Endometrial microvascular endothelial cells (primary cell): Measurements from ENCODE around the gene C2orf69. TPM values are rescaled to one million over a fixed set of nuclear protein-coding genes. Genes with fewer than 3 reads are reported as not detected.
"Not testable (repeated sequence)": the region's sequence is repeated elsewhere in the genome, so short reads cannot be mapped to it uniquely, and the experiment has no call there.

Experiments used
- in situ Hi-C: cut with HindIII; loops from 2 replicates; pipeline ENCODE4 v1.10.0; 2017; ENCODE audit warnings: low sequenced_read_pairs, low pct_unique_long_range_greater_than_20kb; ENCODE audit errors: inconsistent ontology term
- total RNA-seq: library from RNA; depleted of rRNA; stranded (reverse); fragments of >200 nt; gene quantifications from one replicate; pipeline ENCODE4 v1.2.3, GENCODE V29; 2015; ENCODE audit errors: inconsistent ontology term

The C2orf69 gene
- total RNA-seq, 1 donor from 2014 or later, result 16.6 TPM

DNA sequence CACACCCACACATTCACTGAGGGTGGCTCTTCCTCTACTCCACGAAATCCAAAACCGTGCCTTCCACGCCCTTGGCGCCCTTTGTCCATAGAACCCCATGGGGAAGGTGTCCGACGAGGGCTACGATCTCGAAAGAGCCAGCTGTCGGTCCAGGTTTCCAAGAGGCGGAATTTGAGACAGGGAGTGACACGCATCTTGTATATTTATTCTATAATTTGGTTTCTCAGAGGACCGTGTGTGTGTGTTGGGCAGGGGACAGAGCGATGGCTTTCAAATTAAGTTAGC is 726 bp downstream of the C2orf69 start:
- in situ Hi-C loops, result no loop called here

DNA sequence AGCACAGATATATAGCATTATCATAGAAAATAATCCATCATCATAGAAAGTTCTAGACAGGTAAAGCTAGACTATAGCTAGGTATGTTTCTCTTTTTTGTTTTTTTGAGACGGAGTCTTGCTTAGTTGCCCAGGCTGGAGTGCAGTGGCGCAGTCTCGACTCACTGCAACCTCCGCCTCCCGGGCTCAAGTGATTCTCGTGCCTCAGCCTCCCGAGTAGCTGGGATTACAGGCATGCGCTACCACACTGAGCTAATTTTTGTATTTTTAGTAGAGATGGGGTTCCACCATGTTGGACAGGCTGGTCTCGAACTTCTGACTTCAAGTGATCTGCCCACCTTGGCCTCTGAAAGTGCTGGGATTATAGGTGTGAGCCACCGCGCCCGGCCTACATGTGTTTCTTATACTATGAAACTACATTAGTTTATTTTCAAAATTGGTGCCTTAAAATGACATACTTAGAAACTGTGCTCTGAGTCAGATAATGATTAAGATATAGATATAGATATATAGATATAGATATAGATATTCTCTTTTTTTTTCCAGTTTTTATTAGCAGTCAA is 1.5 kb downstream of the C2orf69 start:
- in situ Hi-C loops, result not testable (repeated sequence)

DNA sequence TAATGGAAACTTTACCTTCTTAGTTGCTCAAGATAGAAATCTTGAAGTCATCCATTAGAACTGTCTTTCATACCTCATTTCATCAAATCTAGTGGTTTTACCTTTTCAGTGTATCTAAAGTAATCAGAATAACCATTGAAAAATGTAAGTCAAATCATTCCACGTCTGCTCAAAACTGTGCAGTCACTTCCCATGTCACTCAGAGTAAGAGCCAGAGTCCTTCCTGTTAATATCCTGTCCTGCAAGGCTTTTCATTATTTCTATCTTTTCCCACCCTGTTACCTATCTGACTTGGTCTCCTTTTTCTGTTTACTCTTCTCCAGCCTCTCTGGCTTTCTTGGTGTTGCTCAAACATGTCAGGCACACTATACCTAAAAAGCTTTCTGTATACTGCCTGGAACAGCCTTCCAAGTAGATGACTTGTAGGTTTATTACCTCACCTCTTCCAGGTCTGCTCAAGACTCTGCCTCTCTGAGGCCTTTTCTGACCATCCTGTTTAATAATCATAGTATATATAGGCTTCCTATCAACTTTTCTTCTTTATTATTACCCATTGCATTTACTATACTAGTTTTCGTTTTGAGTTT is 3.4 kb downstream of the C2orf69 start:
- in situ Hi-C loops, result no loop called here

DNA sequence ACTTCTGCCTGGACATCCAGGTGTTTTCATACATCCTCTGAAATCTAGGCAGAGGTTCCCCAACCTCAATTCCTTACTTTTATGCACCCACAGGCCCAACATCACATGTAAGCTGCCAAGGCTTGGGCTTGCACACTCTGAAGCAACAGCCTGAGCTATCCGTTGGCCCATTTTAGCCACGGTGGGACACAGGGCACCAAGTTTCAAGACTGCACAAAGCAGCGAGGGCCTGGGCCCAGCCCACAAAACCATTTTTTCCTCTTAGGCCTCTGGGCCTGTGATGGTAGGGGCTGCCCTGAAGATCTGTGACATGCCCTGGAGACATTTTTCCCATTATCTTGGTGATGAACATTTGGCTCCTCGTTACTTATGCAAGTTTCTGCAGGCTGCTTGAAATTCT is 5.9 kb downstream of the C2orf69 start:
- in situ Hi-C loops, result no loop called here

DNA sequence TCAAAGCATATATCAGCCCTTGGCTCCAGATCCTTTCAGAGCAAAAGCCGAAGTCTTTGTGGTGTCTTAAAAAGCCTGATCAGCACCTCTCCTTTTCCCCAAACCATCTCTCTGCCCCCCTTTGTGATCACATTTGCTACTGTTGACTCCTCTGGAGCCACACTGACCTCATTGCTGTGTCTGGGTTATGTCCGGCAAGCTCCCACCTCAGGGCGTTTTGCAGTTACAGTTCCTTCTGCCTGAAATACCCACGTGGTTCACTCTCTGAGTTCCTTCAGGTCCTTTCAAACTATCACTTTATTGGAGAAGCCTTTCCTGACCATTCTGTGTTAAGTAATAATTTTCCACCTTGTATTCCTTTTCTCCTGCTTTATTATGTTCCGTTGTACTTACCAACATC is 11.8 kb downstream of the C2orf69 start:
- in situ Hi-C loops, result no loop called here

DNA sequence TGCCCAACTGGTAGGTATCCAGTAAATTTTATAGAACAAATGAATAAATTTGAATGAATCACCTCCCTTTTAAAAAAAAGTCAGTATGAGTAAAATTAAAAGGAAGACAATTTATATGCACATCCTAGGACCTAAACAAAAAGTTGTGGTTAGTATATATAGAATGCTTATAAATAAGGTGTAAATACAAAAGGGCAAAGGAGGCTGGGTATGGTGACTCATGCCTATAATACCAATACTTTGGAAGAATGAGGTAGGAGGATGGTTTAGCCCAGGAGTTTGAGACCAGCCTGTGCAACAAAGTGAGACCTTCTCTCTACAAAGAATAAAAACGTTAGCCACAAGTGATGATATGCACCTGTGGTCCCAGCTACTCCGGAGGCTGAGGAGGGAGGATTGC is 12.8 kb downstream of the C2orf69 start:
- in situ Hi-C loops, result no loop called here

DNA sequence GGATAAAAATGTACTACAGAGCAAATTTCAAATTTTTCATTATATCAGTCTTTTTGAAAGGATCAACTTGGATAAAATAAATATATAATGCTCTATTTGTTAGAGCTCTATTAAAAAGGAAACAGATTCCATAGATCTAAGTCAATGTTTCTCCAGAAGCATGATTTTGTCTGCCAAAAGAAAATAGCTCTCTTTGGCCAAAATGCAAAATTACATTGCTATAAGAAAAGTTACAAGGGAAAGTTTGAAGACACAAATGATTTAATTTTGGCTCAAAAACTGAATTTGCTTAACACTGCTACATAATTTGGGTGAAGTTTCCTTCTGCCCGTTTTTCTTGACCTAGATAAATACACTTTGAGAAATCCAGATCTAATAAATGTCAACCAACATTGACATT is 15.7 kb downstream of the C2orf69 start:
- in situ Hi-C loops, result no loop called here

DNA sequence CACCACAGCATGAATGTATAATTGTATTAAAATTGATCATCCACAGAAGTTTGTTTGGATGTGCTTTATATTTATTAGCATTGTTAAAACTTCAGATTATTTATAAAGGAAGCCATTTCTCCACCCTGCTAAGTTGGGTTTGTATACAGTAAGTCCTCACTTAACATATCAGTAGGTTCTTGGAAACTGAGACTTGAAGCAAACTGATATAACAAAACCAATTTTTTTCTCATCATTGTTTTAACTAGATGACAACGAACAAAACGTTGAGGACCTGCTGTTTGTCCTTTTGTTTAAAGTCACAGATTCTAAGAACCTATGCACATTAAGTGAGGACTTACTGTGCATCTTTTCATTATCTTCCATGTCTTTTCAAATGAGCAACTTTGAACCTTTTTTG is 17.1 kb downstream of the C2orf69 start:
- in situ Hi-C loops, result no loop called here

DNA sequence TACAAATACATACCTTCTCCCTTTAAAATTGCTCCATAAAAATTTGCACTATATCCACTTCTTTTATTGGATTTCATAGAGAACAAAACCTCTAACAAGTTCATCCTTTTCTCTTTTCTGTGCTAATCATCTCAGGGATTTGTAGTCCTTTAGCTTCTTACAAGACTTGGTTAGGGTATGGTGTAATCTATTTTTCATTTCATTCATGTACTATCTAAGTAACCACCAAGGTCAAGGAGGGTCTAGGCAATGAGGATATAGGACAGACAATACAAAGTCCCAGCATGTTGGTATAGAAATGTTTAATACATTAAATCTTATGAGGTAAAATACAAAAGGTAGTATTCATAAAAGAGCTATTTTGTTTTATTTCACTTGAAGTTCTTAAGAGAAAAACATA is 17.5 kb downstream of the C2orf69 start:
- in situ Hi-C loops, result no loop called here

DNA sequence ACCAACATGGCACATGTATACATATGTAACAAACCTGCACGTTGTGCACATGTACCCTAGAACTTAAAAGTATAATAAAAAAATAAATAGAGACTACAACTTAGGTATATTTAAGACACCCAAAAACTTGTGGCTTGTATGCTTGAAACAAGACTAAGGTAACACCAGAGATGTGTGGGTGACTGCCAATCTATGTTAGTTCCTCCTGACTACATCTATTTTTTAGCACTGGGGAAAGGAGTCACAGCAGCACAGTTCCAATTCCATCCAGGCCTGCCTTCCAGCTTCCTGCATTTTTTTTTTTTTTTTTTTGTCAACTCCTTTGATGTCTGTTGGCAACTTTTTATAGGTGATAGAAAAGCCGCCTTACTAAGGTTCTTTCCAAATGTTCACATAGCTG is 18.2 kb downstream of the C2orf69 start:
- in situ Hi-C loops, result no loop called here

DNA sequence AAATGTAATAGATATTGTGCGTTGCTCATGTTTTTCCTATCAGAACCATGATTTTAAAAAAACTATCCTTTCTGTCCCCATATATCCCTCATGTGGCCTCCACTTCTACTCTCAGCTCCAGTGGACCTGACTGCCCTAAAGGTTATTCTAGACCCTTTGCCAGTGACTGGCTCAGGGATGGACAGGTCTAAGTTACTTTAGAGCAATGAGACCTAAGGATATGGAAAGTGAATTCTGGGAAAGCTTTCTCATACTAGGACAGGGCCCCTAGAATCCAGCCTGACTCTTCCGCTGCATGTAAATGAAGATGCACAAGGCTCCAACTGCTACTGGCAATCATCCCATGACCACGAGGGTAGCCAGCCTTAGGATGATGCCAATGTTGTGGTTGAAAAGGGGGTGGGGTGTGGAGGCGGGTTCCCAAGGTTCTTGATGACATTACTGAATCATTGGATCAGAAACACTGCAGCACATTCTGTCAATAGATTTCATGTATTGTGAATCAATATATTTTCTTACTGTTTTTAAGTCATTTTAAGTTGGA is 21.3 kb downstream of the C2orf69 start:
- in situ Hi-C loops, result no loop called here

DNA sequence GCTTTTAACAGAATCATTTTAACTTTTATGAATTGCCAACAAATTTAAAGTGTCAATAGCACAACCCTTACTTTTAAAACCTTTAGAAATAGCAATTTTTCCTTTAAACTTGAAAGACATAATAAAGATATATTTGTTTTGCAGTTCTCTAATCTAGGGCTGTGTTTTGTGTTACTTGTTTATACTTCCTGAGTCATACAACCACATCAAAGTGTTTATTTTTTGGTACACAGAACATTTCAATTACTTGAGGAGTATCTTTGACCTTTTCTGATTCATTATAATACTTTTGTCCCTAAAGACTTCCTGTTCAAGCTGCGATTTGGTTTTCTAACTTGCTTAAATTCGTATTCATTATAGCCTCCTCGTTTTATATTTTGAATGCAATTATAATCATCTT is 22.4 kb downstream of the C2orf69 start:
- in situ Hi-C loops, result no loop called here

DNA sequence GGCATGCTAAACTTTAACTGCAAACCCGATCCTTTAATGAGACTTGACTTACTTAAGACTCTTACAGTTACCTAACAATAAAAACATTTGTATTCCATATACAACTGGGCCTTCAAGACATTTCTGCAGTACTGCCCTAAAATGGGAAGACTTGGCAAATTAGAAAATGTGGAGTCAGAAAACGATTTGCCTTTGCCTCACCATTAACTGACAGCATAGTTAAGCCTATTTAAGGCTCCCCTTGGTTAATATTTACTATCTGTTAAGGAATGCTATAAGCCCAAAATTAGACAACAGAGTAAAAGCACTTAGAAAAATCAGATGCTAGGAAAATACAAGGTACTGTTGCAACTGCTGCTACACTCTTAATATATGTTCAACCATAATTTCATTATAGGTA is 25.5 kb downstream of the C2orf69 start:
- in situ Hi-C loops, result no loop called here

DNA sequence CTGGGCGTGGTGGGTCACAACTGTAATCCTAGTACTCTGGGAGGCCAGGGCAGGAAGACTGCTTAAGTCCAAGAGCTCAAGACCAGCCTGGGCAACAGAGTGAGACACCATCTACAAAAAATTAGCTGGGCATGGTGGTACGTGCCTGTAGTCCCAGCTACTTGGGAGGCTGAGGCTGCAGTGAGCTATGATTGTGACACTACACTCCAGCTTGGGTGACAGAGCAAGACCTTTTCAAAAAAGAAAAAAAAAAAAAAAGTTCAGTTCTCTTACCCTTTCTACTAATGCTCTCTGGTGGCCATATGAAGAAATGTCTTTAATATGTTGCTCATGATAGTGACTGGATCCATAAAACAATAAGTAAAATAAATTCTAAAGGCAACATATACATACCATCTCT is 29.3 kb downstream of the C2orf69 start:
- in situ Hi-C loops, result no loop called here

DNA sequence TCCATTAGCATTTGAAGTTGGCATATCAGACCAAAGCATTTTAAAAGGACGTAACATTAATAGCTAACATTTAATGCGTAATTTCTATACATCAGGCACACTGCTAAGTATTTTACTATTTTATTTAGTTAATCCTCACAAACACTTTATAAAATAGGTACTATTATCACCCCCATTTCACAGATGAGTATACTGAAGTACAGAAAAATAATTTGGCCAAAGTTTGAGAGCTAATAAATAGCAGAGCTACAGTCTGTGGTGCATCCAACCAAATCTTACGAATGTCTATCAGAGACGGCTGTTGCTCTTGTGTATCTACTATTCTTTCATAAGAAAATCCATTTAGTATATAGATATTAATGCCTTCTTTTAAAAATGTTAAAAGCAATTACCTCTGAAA is 32.3 kb downstream of the C2orf69 start:
- in situ Hi-C loops, result no loop called here

DNA sequence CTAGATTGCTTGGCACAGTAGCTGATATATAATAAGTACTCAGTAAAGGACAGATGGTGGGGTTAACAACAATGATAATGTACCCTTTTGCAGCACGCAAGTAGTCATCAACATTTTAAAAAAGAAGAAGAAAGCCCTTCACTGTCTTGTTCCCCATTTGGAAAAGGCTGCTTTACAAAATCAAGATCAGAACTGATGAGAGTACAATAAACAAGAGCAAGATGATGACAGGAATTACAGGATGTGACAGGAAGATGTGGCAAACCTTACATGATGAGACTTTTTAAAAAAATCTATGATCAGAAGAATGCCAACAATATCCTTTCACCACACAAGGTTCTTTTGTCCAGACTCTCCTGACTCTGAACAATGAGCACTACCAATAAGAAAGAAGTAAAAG is 35.1 kb downstream of the C2orf69 start:
- in situ Hi-C loops, result no loop called here

DNA sequence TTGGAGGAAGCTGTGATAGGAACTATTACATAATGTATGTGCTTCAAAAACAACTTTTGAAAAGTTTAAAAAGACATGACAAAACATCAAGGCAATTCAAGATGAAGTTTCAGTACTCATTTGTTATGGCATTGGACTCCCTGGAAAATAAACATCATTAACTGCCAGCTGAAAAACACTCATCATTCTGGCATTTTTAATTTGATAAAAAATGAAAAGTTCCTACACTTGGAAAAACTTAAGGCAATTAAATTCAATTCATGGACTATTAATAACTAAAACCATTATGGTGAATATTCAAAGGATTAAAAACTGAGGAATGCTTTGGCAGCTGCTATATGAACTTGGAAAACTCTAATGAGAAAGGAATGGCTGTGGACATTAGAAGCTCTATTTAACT is 35.7 kb downstream of the C2orf69 start:
- in situ Hi-C loops, result no loop called here

DNA sequence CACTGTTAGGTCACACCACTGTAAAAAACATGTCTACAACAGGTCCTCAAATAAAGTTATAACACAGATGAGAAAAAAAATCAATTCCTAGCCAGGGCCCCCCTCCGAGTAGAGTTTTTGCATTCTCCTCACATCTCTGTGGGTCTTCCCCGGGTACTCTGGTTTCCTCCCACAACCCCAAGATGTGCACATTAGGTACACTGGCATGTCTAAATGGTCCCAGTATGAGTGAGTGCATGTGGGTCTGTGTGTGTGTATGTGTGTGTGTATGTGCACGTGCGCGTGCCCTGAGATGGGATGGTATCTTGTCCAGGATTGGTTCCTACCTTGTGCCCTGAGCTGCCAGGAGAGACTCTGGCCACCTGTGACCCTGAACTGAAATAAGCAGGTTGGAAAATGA is 39.3 kb downstream of the C2orf69 start:
- in situ Hi-C loops, result loop anchor here (25.0 kb wide), 1 partner anchor 537 kb away; no protein-coding TSS in a partner anchor

DNA sequence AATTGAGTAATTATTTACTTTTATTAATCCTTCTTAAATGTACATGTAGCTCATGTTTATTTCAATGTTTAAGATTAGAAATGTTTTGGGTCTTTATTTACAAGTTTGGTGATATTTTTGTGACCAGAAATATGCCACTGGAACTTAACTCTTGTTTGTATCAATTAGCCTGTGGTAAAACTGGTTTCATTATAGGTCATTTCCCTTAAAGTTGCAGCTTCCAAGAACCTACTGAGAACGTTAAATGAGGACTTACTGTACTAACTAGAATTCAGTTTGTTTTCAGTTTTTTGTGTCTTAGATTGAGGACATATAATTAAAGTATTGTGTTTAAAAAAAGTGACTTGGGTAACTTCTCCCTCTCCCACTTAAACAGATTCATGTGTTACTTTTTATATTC is 39.9 kb downstream of the C2orf69 start:
- in situ Hi-C loops, result loop anchor here (25.0 kb wide), 1 partner anchor 536 kb away; no protein-coding TSS in a partner anchor

DNA sequence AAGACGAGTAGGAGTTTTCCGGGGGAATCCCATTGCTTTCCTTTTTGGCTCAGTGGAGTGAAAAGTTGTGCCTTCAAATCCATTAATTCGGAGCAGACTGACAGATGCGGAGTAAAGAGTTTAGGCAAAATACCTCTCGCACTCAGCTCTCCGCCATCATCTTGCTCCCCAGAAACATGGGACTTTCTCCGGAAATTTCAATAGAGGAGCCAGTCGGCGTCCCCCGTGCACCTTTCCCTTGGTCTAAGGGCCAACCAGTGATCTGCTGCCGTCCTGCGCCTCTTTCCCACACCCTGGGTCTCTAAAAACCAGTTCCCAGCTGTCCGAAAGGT is 43.9 kb downstream of the C2orf69 start:
- in situ Hi-C loops, result loop anchor here (25.0 kb wide), 1 partner anchor 532 kb away; no protein-coding TSS in a partner anchor
